ENCODE measurements around the gene LTO1. TPM values are rescaled to one million over a fixed set of nuclear protein-coding genes. Genes with fewer than 3 reads are reported as not detected.

LTO1 gene
- total and polyA plus RNA-seq, 2 of the 13 experiments (the other 11 are each of a cell fraction or from before 2014, with no cell fraction given), result 11.8 to 15.0 TPM

GRCh38 chr11:69667619-69668604, 7.2 kb downstream of the LTO1 start (continued):
- TF ChIP-seq AHDC1 (CRISPR knock-in tag; IDR thresholded peaks at IDR 0.05; ENCODE audit: borderline replicate concordance), result peak; percentile 88
- peak; percentile 93; the same call in 1 of the 2 replicates for TF ChIP-seq TFDP1 (CRISPR knock-in tag; IDR thresholded peaks at IDR 0.05; ENCODE audit: borderline replicate concordance)
- TF ChIP-seq ZNF749 (CRISPR knock-in tag; IDR thresholded peaks at IDR 0.05; ENCODE audit: borderline replicate concordance), result peak; percentile 88
- TF ChIP-seq AGO2 (optimal IDR thresholded peaks at IDR 0.05; ENCODE audit: low read depth, low read length), result peak; percentile 63
- TF ChIP-seq CAMTA2 (CRISPR knock-in tag; IDR thresholded peaks at IDR 0.05; ENCODE audit: borderline replicate concordance), result peak; percentile 65; the same call in 1 of the 2 replicates
- peak; percentile 73; the same call in 1 of the 2 replicates for TF ChIP-seq ZBTB38 (CRISPR knock-in tag; IDR thresholded peaks at IDR 0.05)
- TF ChIP-seq ZNF746 (CRISPR knock-in tag; IDR thresholded peaks at IDR 0.05), result peak; percentile 85
- no peak for TF ChIP-seq ZBTB8A (CRISPR knock-in tag; IDR thresholded peaks at IDR 0.05; ENCODE audit: borderline replicate concordance, low read depth)
- TF ChIP-seq PATZ1 (CRISPR knock-in tag; IDR thresholded peaks at IDR 0.05), result peak; percentile 100
- TF ChIP-seq ZNF816 (CRISPR knock-in tag; IDR thresholded peaks at IDR 0.05; ENCODE audit: borderline replicate concordance), result peak; percentile 85; the same call in 1 of the 2 replicates
- peak; percentile 61; the same call in 1 of the 2 replicates for TF ChIP-seq TOE1 (CRISPR knock-in tag; IDR thresholded peaks at IDR 0.05)
- TF ChIP-seq THYN1 (CRISPR knock-in tag; IDR thresholded peaks at IDR 0.05; ENCODE audit: borderline replicate concordance, low read depth), result 0 out of 2 replicates have a peak, but pooled peaks have one; percentile 63
- 0 out of 2 replicates have a peak, but pooled peaks have one; percentile 1 for TF ChIP-seq ZNF468 (CRISPR knock-in tag; IDR thresholded peaks at IDR 0.05)
- peak; percentile 45; the same call in 1 of the 2 replicates for TF ChIP-seq NKX3-1 (CRISPR knock-in tag; IDR thresholded peaks at IDR 0.05)
- peak; percentile 90 for TF ChIP-seq RXRA (CRISPR knock-in tag; IDR thresholded peaks at IDR 0.05)
- peak; percentile 91; the same call in 1 of the 2 replicates for TF ChIP-seq ZBTB20 (CRISPR knock-in tag; IDR thresholded peaks at IDR 0.05; ENCODE audit: borderline replicate concordance, low read depth)
- TF ChIP-seq ZNF451 (CRISPR knock-in tag; IDR thresholded peaks at IDR 0.05), result 0 out of 2 replicates have a peak, but pooled peaks have one; percentile 60

All from HepG2 (cell line).